GM12865 (cell line): Measurements from ENCODE around the gene TLL2.

Source experiments
- DNase-seq: peaks from one replicate; pipeline ENCODE4 v3.0.0; 2010; ENCODE audit warnings: low read depth
- H3K4me3 ChIP-seq: 2 replicates; pipeline ENCODE4 v1.5.1; 2011; ENCODE audit warnings: mild to moderate bottlenecking, low read depth, low read length, control low read depth
- TF ChIP-seq, protein P1 (sequence below): IDR thresholded peaks from 2 replicates; pipeline ENCODE4 v1.5.1; 2011; ENCODE audit warnings: low read length, control low read depth, low read depth, inconsistent platforms; ENCODE audit not compliant: insufficient read depth; ENCODE audit errors: missing control alignments

Gene TLL2

DNA sequence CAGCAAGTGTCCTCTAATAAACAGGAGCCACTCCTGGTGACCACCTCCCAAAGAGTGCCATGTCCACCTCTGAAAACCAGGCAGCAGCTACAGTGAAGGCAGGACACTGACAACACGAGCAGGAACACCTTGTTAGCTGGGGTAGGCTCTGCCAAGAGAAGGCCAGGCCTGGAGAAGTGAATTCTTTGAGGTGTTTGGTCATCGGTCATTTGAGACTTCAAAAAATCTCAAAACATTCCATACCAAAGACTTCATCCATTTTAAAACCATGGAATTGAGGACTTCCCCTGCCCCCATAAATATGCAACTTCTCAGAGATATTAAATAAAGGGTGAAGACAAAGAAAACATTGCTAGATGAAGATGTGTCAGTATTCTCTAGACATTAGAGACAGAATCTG, 126.6 kb downstream of the TLL2 start:
- no peak for DNase-seq
- TF ChIP-seq, protein P1, sequence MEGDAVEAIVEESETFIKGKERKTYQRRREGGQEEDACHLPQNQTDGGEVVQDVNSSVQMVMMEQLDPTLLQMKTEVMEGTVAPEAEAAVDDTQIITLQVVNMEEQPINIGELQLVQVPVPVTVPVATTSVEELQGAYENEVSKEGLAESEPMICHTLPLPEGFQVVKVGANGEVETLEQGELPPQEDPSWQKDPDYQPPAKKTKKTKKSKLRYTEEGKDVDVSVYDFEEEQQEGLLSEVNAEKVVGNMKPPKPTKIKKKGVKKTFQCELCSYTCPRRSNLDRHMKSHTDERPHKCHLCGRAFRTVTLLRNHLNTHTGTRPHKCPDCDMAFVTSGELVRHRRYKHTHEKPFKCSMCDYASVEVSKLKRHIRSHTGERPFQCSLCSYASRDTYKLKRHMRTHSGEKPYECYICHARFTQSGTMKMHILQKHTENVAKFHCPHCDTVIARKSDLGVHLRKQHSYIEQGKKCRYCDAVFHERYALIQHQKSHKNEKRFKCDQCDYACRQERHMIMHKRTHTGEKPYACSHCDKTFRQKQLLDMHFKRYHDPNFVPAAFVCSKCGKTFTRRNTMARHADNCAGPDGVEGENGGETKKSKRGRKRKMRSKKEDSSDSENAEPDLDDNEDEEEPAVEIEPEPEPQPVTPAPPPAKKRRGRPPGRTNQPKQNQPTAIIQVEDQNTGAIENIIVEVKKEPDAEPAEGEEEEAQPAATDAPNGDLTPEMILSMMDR, result no peak
- no peak overlapping the region for H3K4me3 ChIP-seq

DNA sequence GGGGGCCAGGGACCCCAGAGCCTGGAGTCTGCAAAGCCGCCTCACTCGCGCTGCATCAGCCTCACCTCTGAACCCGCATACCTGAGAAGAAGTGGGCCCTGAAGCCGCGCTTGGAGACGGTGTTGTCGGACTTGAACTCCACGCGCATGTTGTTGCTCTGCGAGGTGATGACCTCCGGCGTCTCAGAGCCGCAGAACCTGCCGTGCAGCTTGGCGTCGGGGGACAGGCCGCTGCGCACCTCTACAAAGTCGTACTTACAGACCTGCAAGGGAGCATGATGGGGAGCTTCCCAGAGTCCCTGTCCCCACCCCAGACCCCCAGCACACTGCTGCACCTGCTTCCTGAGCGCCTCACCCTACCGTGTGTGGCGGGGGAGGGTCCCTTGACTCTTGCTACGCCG, 129.2 kb downstream of the TLL2 start:
- TF ChIP-seq, protein P1, result no peak
- no peak for DNase-seq
- H3K4me3 ChIP-seq, result no peak overlapping the region

DNA sequence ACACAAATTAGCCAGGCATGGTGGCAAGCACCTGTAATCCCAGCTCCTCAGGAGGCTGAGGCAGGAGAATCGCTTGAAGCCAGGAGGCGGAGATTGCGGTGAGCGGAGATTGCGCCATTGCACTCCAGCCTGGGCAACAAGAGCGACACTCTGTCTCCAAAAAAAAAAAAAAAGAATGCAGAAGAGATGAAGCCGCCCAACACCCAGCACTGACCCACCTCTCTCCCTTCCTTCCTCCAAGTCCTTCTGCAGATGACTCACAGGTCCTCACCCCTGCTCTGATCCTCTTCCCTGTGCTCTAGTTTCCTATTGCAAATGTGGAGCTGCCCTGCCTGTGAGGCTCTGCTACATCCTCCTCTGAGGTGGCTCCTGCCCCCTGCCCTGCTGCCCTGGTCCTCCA, 132.9 kb downstream of the TLL2 start:
- DNase-seq, result no peak
- TF ChIP-seq, protein P1, result no peak
- no peak overlapping the region for H3K4me3 ChIP-seq

DNA sequence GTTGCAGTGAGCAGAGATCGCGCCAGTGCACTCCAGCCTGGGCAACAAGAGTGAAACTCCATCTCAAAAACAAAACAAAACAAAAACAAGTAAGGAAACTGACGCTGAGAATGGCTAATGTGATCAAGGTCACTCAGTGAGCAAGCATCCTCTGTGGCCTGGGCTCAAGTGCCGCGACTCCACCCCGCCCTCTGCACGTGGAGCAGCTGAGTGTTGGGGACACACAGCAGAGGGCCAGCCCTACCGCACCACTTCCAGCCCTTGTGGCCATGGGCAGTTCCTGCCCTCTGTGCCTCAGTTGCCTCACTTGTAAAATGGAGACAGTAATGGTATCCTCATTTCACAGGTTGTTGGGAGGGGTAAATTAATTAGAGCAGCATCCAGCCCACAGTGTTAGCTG, 134.0 kb downstream of the TLL2 start:
- no peak overlapping the region for H3K4me3 ChIP-seq
- TF ChIP-seq, protein P1, result no peak
- DNase-seq, result no peak

DNA sequence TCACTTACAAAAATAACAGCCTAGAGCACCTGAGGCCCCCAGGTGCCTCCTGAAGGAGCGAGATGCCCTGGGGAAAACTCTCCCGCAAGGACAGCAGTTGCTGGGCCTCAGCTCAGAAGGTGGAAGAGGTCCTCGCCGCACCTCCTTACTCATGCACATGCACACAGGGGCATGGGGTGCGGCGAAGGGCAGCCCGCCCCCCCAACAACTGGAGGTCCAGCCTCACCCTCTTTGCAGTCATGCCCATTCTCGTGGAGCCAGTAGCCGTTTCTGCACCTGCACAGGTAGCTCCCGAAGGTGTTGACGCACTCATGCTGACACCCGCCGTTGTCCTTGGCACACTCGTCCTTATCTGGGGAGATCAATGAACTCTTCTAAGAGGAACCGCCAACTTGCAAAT, 135.0 kb downstream of the TLL2 start:
- TF ChIP-seq, protein P1, result no peak
- no peak for DNase-seq
- no peak overlapping the region for H3K4me3 ChIP-seq

DNA sequence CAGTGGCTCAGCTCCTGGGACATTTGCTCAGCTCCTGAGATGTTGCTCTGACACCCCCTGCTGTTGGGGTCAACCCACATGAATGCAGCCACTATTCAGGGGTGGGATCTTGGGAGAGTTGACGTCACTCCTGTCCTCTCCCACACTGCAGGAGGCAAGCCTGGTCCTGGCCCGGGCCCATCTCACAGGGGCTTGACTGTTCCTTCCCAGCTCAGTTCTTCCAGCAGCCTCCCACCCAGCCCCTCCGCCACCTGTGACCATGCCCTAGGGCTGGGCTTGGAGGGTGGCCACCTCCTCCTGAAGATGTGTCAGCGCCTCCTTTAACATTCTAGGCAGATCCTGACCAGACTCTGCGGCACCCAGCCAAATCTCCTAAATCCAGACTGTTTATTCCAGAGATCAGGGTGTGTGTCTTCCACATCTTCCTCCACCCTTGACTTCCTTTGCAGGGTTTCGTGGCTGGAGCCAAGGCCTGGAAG, 135.9 kb downstream of the TLL2 start:
- no peak for DNase-seq
- TF ChIP-seq, protein P1, result no peak

DNA sequence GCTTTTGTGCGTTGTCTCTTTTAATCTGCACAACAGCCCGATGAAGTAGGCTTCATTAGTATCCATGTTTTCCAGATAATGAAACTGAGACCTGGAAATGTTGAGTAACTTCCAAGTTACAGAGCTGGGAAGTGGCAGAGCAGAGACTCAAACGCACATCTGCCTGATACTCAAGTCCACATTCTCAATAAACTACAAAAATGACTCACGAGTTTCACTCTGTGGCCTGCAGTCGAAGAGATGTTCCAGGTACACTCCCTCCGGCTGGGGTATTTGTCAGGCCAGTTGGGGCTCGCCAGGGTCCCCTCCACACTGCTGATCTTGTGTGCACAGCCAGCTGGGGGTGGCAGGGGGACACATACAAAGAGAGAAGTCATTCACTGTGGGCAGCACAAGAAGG, 137.2 kb downstream of the TLL2 start:
- peak; percentile 58 for DNase-seq
- H3K4me3 ChIP-seq, result no peak overlapping the region
- TF ChIP-seq, protein P1, result no peak

More for the DNA sequence above, 135.9 kb downstream of the TLL2 start:
- no peak overlapping the region for H3K4me3 ChIP-seq
